GM12878 (cell line): Measurements from ENCODE around the gene TSPAN2. TPM values are rescaled to one million over a fixed set of nuclear protein-coding genes. Genes with fewer than 3 reads are reported as not detected.

Experiments
- ATAC-seq: fragments of 200-7000 bp; cut with Tn5 transposase; 3 replicates; pipeline ENCODE4 v1.9.1; 2020; ENCODE audit warnings: mild to moderate bottlenecking, moderate library complexity
- BruUV-seq: library from RNA; stranded (reverse); fragments of 400-500 nt; replicated peaks from 2 replicates; lab custom pipeline; 2021; lab: Mats Ljungman, UMichigan
- CTCF ChIA-PET: fragments of 300-600 bp; sonication (Branson Sonifier 250); formaldehyde crosslinking; extraction: SDS; loops from one replicate; lab custom pipeline; 2021; ENCODE audit warnings: inconsistent platforms; lab: Yijun Ruan, JAX
- POLR2A ChIA-PET: fragments of 350-600 bp; formaldehyde crosslinking; extraction: SDS; loops from one replicate; lab custom pipeline; 2021; ENCODE audit warnings: inconsistent platforms; lab: Charles Lee
- RAD21 ChIA-PET: fragments of 300-600 bp; sonication (Branson Sonifier 250); formaldehyde crosslinking; loops from one replicate; lab custom pipeline; 2023; ENCODE audit warnings: antibody characterized with exemption; ENCODE audit not compliant: unreplicated experiment; lab: Charles Lee
- SMC1A ChIA-PET: fragments of 300-600 bp; sonication (Branson Sonifier 250); formaldehyde crosslinking; loops from one replicate; lab custom pipeline; 2023; ENCODE audit not compliant: unreplicated experiment, uncharacterized antibody; lab: Charles Lee
- DNase-seq: peaks from one replicate; pipeline ENCODE4 v3.0.0-alpha.2; 2011; ENCODE audit warnings: low read depth, low spot score
- FAIRE-seq: peaks from 3 replicates; lab custom pipeline; 2011; peaks lifted over from hg19 to GRCh38; lab: Jason Lieb, UNC
- H2AFZ ChIP-seq: 2 replicates; pipeline ENCODE4 v1.6.0; 2011; ENCODE audit warnings: low read depth, low read length, control low read depth; ENCODE audit not compliant: control insufficient read depth
- H3K27ac ChIP-seq: 2 replicates; pipeline ENCODE4 v1.5.1; 2011; ENCODE audit warnings: control low read depth; ENCODE audit not compliant: control insufficient read depth, insufficient read depth
- H3K27me3 ChIP-seq, 2 experiments: replicated peaks in 1 of 2; 2 replicates each; pipeline versions ENCODE4 v1.6.0 to v1.6.1; 2011; ENCODE audit warnings: low read length in 1 of 2; ENCODE audit not compliant: control insufficient read depth in 2 of 2, insufficient read depth in 2 of 2
- H3K36me3 ChIP-seq, 2 experiments: 2 replicates each; pipeline ENCODE4 v1.5.1; 2011; ENCODE audit warnings: low read length in 1 of 2; ENCODE audit not compliant: control insufficient read depth in 2 of 2, insufficient read depth in 2 of 2
- H3K4me1 ChIP-seq: 2 replicates; pipeline ENCODE4 v1.6.1; 2011; ENCODE audit warnings: mild to moderate bottlenecking, low read length, moderate library complexity, mixed read lengths; ENCODE audit not compliant: control insufficient read depth, insufficient read depth
- H3K4me2 ChIP-seq: 2 replicates; pipeline ENCODE4 v1.6.0; 2011; ENCODE audit warnings: control low read depth; ENCODE audit not compliant: control insufficient read depth, insufficient read depth
- H3K4me3 ChIP-seq: fragments of 200-600 bp; sonication (generic); 2 replicates; pipeline ENCODE4 v1.5.1; 2016
- H3K79me2 ChIP-seq: 2 replicates; pipeline ENCODE4 v1.6.0; 2011; ENCODE audit warnings: low read length; ENCODE audit not compliant: control insufficient read depth, insufficient read depth
- H3K9ac ChIP-seq: 2 replicates; pipeline ENCODE4 v1.8.0; 2011; ENCODE audit warnings: low read length, control low read depth, mixed read lengths; ENCODE audit not compliant: control insufficient read depth, insufficient read depth
- H3K9me3 ChIP-seq: replicated peaks from 3 replicates; pipeline ENCODE4 v1.5.1; 2011; ENCODE audit warnings: mild to moderate bottlenecking, low read length; ENCODE audit not compliant: control insufficient read depth, insufficient read depth
- H4K20me1 ChIP-seq: 2 replicates; pipeline ENCODE4 v1.6.0; 2011; ENCODE audit not compliant: control insufficient read depth, insufficient read depth
- BHLHE40 ChIP-seq, 2 experiments: fragments of 450-650 bp in 1 of 2; IDR thresholded peaks; 2 replicates each; pipeline ENCODE4 v1.6.1; 2011 to 2017; ENCODE audit warnings: low read depth in 2 of 2, borderline replicate concordance in 1 of 2, improper control_type of control experiment in 1 of 2, low read length in 1 of 2, mild to moderate bottlenecking in 1 of 2
- CREM ChIP-seq: IDR thresholded peaks from 2 replicates; pipeline ENCODE4 v1.6.1; 2014; ENCODE audit warnings: antibody characterized with exemption, low read depth
- IKZF1 ChIP-seq: fragments of 450-650 bp; conservative IDR thresholded peaks from 2 replicates; pipeline ENCODE4 v1.6.1; 2017; ENCODE audit warnings: antibody characterized with exemption, mild to moderate bottlenecking
- NFYA ChIP-seq: IDR thresholded peaks from 2 replicates; pipeline ENCODE4 v1.6.1; 2011; ENCODE audit warnings: low read depth, mild to moderate bottlenecking, low read length, improper control_type of control experiment, borderline replicate concordance
- NR2C1 ChIP-seq: fragments of 450-650 bp; IDR thresholded peaks from 2 replicates; pipeline ENCODE4 v1.6.1; 2017; ENCODE audit warnings: antibody characterized with exemption, mild to moderate bottlenecking, moderate library complexity
- SUZ12 ChIP-seq: fragments of 200-600 bp; sonication (generic); IDR thresholded peaks from one replicate; pipeline ENCODE4 v1.6.1; 2018; ENCODE audit warnings: antibody characterized with exemption, mild to moderate bottlenecking; ENCODE audit not compliant: unreplicated experiment
- YBX1 ChIP-seq: fragments of 450-650 bp; IDR thresholded peaks from 2 replicates; pipeline ENCODE4 v1.6.1; 2016; ENCODE audit warnings: antibody characterized with exemption
- ZNF207 ChIP-seq: fragments of 450-650 bp; IDR thresholded peaks from 2 replicates; pipeline ENCODE4 v1.6.1; 2014; ENCODE audit warnings: antibody characterized with exemption, mild to moderate bottlenecking, borderline replicate concordance
- WGBS: methylation state at CpG from one replicate; pipeline ENCODE4 v1.1.6; 2016; ENCODE audit warnings: low lambda C conversion rate; ENCODE audit not compliant: insufficient replicate concordance, insufficient coverage; ENCODE audit errors: missing lambda C conversion rate; 5-methylcytosine and 5-hydroxymethylcytosine counted together
- in situ Hi-C: fragments of 300-500 bp; cut with MboI; formaldehyde crosslinking; loops from 9 replicates; pipeline ENCODE4 v1.14.3; 2018; ENCODE audit warnings: mixed read lengths
- intact Hi-C: fragments of 100-400 bp; cut with micrococcal nuclease; formaldehyde crosslinking; loops from one replicate; pipeline ENCODE4 v1.14.2; 2022; ENCODE audit not compliant: unreplicated experiment
- polyA plus RNA-seq, 11 experiments: library from polyadenylated mRNA; depleted of rRNA in 4 of 11; unstranded in 6 of 11; stranded (reverse) in 5 of 11; fragments of >200 nt; fragmentation: Nextera tagmentation in 4 of 11; fragmentation: Illumina TruSeq in 1 of 11; extraction: Ambion mirVana in 4 of 11; extraction: Trizol in 1 of 11; gene quantifications; 1 replicate in 1 of 11; 2 replicates in 10 of 11; pipeline versions ENCODE4 v1.2.1 to v1.2.3, GENCODE V29; 2011 to 2016; ENCODE audit warnings: inconsistent platforms in 2 of 11, missing spikeins in 2 of 11, low read depth in 1 of 11
- total RNA-seq, 4 experiments: library from RNA; depleted of rRNA in 3 of 4; stranded (reverse); fragments of >200 nt in 3 of 4; fragmentation: Illumina TruSeq in 1 of 4; extraction: Trizol in 1 of 4; gene quantifications; 2 replicates each; pipeline versions ENCODE4 v1.2.1 to v1.2.3, GENCODE V29; 2013 to 2021

The TSPAN2 gene
- total and polyA plus RNA-seq, 10 of the 15 experiments (the other 5 are each of a cell fraction or from before 2014, with no cell fraction given) = under 0.01 to 0.73 TPM; not detected in 8

- peak; percentile 42 for TF ChIP-seq IKZF1
- peak in 1 of 2 experiments; percentile 58; a peak in 2 of 4 replicates for TF ChIP-seq BHLHE40 (IDR thresholded peaks at IDR 0.05; ENCODE audit: borderline replicate concordance in 1 of 2, low read depth in 2 of 2, low read length in 1 of 2)
- no peak for TF ChIP-seq CREM
- ChIA-PET RAD21 (interaction anchor here (1.2 to 1.3 kb wide), 2 partner anchors 21 to 25 kb away, joined by 4 read pairs; no protein-coding TSS in a partner anchor), CTCF (interaction anchor here (1.1 to 1.8 kb wide), 3 partner anchors 9 to 34 kb away, joined by 5 to 11 read pairs (median 6); no protein-coding TSS in a partner anchor), SMC1A (interaction anchor here (1.1 to 3.3 kb wide), 7 partner anchors 9 to 357 kb away, joined by 3 to 16 read pairs (median 4); no protein-coding TSS in a partner anchor), POLR2A (interaction anchor here (1.8 kb wide), 1 partner anchor 12 kb away, joined by 4 read pairs; the partner anchor contains the start of gene TSPAN2)
- DNase-seq = no peak
- Histone ChIP-seq H4K20me1 (no peaks in the 10 kb centered on the region), H3K4me2 (no peak overlapping the region), H3K9me3 (no peaks in the 10 kb centered on the region), H2AFZ (no peak overlapping the region), H3K4me1 (no peaks in the 10 kb centered on the region), H3K79me2 (no peaks in the 10 kb centered on the region), H3K4me3 (no peak overlapping the region), H3K27me3 (no peaks in the 10 kb centered on the region; a peak in 1 of 4 replicates), H3K27ac (no peak overlapping the region), H3K9ac (no peak overlapping the region), H3K36me3 (no peaks in the 10 kb centered on the region)
- no peak for FAIRE-seq
- BruUV-seq = no TSS peak
- no peak; the same call in 2 of the 3 replicates for ATAC-seq
- WGBS = 46% methylated on average over 1 of the region's 1 CpG
- in situ Hi-C loops (no loop called here), intact Hi-C loops (no loop called here)
Measured at GRCh38 chr1:115077984-115078330, 11.3 kb downstream of the TSPAN2 start.

- RAD21 ChIA-PET = interaction anchor here (1.2 to 1.4 kb wide), 3 partner anchors 22 to 34 kb away, joined by 4 to 6 read pairs (median 4); no protein-coding TSS in a partner anchor
- BruUV-seq = no TSS peak
- in situ Hi-C loops (no loop called here), intact Hi-C loops (no loop called here)
- FAIRE-seq = no peak
- SMC1A ChIA-PET = interaction anchor here (1.1 to 3.3 kb wide), 7 partner anchors 10 to 357 kb away, joined by 3 to 16 read pairs (median 4); no protein-coding TSS in a partner anchor
- no peaks in the 10 kb centered on the region for H3K9me3 ChIP-seq
- H4K20me1 ChIP-seq = no peaks in the 10 kb centered on the region
- no peak overlapping the region for H3K4me2 ChIP-seq
- H3K79me2 ChIP-seq = no peaks in the 10 kb centered on the region
- no peak overlapping the region for H3K4me3 ChIP-seq
- no peak overlapping the region for H3K9ac ChIP-seq
- no peaks in the 10 kb centered on the region for H3K4me1 ChIP-seq
- 70% methylated on average over 5 of the region's 5 CpGs for WGBS
- POLR2A ChIA-PET = interaction anchor here (1.8 kb wide), 1 partner anchor 12 kb away, joined by 4 read pairs; the partner anchor contains the start of gene TSPAN2
- DNase-seq = no peak
- no peak overlapping the region for H3K27ac ChIP-seq
- TF ChIP-seq NFYA (no peak), ZNF207 (no peak), SUZ12 (no peak), NR2C1 (no peak), YBX1 (no peak)
- no peak overlapping the region for H2AFZ ChIP-seq
- CTCF ChIA-PET = interaction anchor here (1.1 to 7.5 kb wide), 3 partner anchors 10 to 35 kb away, joined by 5 to 44 read pairs (median 11); no protein-coding TSS in a partner anchor
- H3K27me3 ChIP-seq = no peaks in the 10 kb centered on the region; a peak in 1 of 4 replicates
- no peaks in the 10 kb centered on the region for H3K36me3 ChIP-seq
- ATAC-seq = no peak
Measured at GRCh38 chr1:115077286-115077983, 11.9 kb downstream of the TSPAN2 start.
